ENCODE measurements around the gene SLX4. TPM values are rescaled to one million over a fixed set of nuclear protein-coding genes. Genes with fewer than 3 reads are reported as not detected.

The SLX4 gene
- total and polyA plus RNA-seq, 12 donors = 1.1 to 4.4 (median 2.9) TPM

DNA sequence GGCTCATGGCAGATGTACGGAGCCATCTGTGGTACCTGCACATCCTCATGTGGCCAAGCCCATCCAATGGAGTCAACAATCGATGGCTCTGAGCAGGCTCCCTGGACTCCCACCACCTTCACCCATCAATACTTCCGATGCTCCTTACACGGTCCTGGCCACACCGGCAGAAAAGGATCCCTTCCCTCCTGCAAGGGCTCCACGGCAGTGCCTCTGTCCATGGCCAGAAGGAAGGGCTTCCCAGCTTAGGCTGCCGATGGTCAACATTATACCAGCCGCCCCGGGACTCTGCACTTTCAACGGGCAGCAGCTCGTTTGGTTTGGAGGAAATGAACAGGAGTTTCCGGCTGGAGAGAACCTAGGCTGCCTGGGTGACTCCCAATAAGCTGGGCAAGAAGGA lies 13.2 kb downstream of the SLX4 start:
- Histone ChIP-seq H3K9me3 (peaks cover 0 to 5% (median 0%) of the 10 kb centered on the region in 11 donors), H3K27ac (no peak overlapping the region), H3K4me1 (peaks cover 0 to 4% (median 0%) of the 10 kb centered on the region in 9 donors), H3K27me3 (no peaks in the 10 kb centered on the region), H3K36me3 (peaks cover 0 to 64% (median 11%) of the 10 kb centered on the region in 9 donors), H3K4me3 (no peak overlapping the region)
- WGBS, 2 donors = 94 to 95% methylated on average over 12 of the region's 12 CpGs
- ATAC-seq = no peak
- intact Hi-C loops (cut with DNase I) = no loop called here
- DNase-seq = no peak
- TF ChIP-seq, protein P1, sequence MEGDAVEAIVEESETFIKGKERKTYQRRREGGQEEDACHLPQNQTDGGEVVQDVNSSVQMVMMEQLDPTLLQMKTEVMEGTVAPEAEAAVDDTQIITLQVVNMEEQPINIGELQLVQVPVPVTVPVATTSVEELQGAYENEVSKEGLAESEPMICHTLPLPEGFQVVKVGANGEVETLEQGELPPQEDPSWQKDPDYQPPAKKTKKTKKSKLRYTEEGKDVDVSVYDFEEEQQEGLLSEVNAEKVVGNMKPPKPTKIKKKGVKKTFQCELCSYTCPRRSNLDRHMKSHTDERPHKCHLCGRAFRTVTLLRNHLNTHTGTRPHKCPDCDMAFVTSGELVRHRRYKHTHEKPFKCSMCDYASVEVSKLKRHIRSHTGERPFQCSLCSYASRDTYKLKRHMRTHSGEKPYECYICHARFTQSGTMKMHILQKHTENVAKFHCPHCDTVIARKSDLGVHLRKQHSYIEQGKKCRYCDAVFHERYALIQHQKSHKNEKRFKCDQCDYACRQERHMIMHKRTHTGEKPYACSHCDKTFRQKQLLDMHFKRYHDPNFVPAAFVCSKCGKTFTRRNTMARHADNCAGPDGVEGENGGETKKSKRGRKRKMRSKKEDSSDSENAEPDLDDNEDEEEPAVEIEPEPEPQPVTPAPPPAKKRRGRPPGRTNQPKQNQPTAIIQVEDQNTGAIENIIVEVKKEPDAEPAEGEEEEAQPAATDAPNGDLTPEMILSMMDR (IDR thresholded peaks at IDR 0.05) = no peak

DNA sequence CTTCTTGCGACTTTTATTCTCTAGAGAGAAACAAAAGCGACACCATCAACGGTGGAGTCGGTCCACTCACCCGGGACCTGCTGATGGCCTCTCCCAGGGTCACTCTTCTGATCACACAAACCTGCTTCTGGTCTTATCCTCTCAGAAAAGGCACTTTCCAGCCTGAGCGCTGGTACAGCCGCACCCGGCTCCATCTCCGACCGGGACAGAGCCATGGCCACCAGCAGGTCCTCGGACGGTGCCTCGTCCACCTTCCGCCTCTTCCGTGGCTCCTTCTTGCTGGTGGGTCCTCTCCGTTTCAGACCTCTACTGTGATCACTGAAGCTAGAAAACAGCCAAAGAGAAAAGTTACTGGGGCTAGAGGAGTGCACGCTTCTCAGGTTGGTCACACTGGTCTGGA lies 13.7 kb downstream of the SLX4 start:
- Histone ChIP-seq H3K36me3 (peaks cover 0 to 59% (median 9%) of the 10 kb centered on the region in 9 donors), H3K27me3 (no peaks in the 10 kb centered on the region), H3K4me3 (no peak overlapping the region), H3K9me3 (peaks cover 0 to 5% (median 0%) of the 10 kb centered on the region in 11 donors), H3K27ac (no peak overlapping the region), H3K4me1 (peaks cover 0 to 4% (median 0%) of the 10 kb centered on the region in 9 donors)
- intact Hi-C loops (cut with DNase I) = no loop called here
- WGBS, 2 donors = 93 to 94% methylated on average over 17 of the region's 17 CpGs
- DNase-seq (no peak), ATAC-seq (no peak)
- TF ChIP-seq, protein P1 (IDR thresholded peaks at IDR 0.05) = no peak

DNA sequence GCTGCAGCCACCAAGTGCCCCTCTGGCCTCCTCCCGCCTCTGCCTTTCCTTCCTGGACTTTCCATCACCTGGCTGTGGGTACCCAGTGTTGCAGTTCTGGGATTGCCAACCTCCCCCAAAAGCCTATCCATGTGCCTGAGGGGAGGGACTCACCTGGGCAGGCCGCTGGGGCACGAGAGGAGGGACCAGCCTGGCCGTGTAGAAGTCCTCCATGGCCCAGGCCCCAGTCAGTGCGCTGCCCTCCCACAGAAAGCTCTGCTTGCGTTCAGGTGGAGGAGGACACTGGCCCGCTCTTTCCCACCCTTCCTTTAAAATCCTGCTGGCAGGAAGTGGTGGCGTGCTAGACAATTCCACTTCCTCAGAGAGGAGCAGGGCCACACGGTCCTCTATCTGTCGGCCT lies 14.2 kb downstream of the SLX4 start:
- TF ChIP-seq, protein P1 (IDR thresholded peaks at IDR 0.05) = no peak
- H3K4me1 ChIP-seq = peaks cover 0 to 8% (median 2%) of the 10 kb centered on the region in 9 donors
- no peak overlapping the region for H3K4me3 ChIP-seq
- intact Hi-C loops (cut with DNase I) = no loop called here
- peaks cover 0 to 5% (median 0%) of the 10 kb centered on the region in 11 donors for H3K9me3 ChIP-seq
- no peak for DNase-seq
- ATAC-seq = no peak
- no peaks in the 10 kb centered on the region for H3K27me3 ChIP-seq
- peaks cover 0 to 56% (median 9%) of the 10 kb centered on the region in 9 donors for H3K36me3 ChIP-seq
- no peak overlapping the region for H3K27ac ChIP-seq
- 79 to 81% methylated on average over 10 of the region's 10 CpGs for WGBS, 2 donors

DNA sequence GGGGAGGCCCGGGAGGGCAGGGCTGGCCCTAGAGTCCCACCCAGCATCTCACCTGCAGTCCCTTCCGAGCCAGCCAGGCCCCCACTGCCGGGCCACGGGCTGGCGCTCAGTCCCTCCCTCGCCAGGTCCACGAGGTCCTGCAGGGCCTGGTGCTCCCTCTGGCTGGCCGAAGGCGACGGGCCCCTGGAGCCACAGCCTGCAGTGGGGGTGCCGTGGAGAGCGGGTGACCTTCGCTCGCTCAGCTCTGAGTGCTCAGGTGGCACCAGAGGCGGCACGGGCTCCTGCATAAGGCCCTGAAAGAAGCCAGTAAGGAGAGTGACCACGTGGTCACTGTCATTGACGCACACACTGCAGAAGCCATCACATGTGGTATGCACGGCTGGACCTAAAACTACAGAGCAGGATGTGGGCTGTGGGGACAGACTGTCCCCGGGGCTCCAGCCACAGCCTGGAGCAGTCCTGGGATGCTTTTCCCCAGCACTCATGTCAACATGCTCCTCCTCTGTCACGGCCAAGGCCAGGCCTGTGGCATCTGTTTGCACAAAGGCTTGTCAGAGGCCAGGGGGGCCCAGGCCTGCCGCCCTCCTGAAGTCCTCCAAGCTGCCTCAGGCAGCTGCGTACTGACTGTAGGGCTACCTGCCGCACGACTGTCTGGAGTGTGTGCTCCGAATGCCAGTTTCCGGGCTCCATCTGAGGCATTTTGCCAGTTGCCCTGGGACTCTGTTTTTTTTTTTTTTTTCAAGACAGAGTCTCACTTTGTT lies 15.1 kb downstream of the SLX4 start:
- intact Hi-C loops (cut with DNase I) = no loop called here
- no peaks in the 10 kb centered on the region for H3K27me3 ChIP-seq
- TF ChIP-seq, protein P1 (IDR thresholded peaks at IDR 0.05) = no peak
- H3K27ac ChIP-seq = no peak overlapping the region
- H3K4me3 ChIP-seq = no peak overlapping the region
- ATAC-seq = peak in 4 of 8 donors; percentile 14 to 58 (median 26)
- H3K9me3 ChIP-seq = peaks cover 0 to 5% (median 0%) of the 10 kb centered on the region in 11 donors
- H3K4me1 ChIP-seq = peaks cover 0 to 16% (median 9%) of the 10 kb centered on the region in 9 donors
- WGBS, 2 donors = 92 to 93% methylated on average over 27 of the region's 27 CpGs
- no peak for DNase-seq
- H3K36me3 ChIP-seq = peaks cover 0 to 51% (median 9%) of the 10 kb centered on the region in 9 donors
